ENCODE measurements around the gene LEO1. TPM values are rescaled to one million over a fixed set of nuclear protein-coding genes. Genes with fewer than 3 reads are reported as not detected.

LEO1 gene
- polyA plus RNA-seq, 1 experiment = 1.3 TPM

- H3K27me3 ChIP-seq (ENCODE audit: control insufficient read depth, insufficient read depth, low read length) = no peaks in the 10 kb centered on the region
- POLR2A ChIA-PET = no interaction called here
- no peak for DNase-seq (ENCODE audit: low read depth)
- no peak for TF ChIP-seq CTCF (IDR thresholded peaks at IDR 0.05; ENCODE audit: insufficient read depth, low read depth, low read length)
- peaks cover 14% of the 10 kb centered on the region for H3K36me3 ChIP-seq (ENCODE audit: control insufficient read depth, insufficient read depth, low read length)
- CTCF ChIA-PET = interaction anchor here (1.5 to 2.1 kb wide), 2 partner anchors 17 to 35 kb away, joined by 3 to 7 read pairs; no protein-coding TSS in a partner anchor
- H3K4me3 ChIP-seq (ENCODE audit: low read depth, low read length) = no peak overlapping the region
Measured at GRCh38 chr15:51924156-51925068, 47.2 kb downstream of the LEO1 start.

GRCh38 chr15:51917493-51917892 is 54.1 kb downstream of the LEO1 start:
- TF ChIP-seq CTCF (IDR thresholded peaks at IDR 0.05; ENCODE audit: insufficient read depth, low read depth, low read length) = peak; percentile 44
- POLR2A ChIA-PET = no interaction called here
- no peak overlapping the region for H3K4me3 ChIP-seq (ENCODE audit: low read depth, low read length)
- DNase-seq (ENCODE audit: low read depth) = no peak
- CTCF ChIA-PET = interaction anchor here (0.6 to 2.1 kb wide), 8 partner anchors 9 to 270 kb away, joined by 3 to 6 read pairs (median 4); no protein-coding TSS in a partner anchor
- H3K36me3 ChIP-seq (ENCODE audit: control insufficient read depth, insufficient read depth, low read length) = peaks cover 9% of the 10 kb centered on the region
- no peaks in the 10 kb centered on the region for H3K27me3 ChIP-seq (ENCODE audit: control insufficient read depth, insufficient read depth, low read length)

GRCh38 chr15:51912528-51912927 is 59.0 kb downstream of the LEO1 start:
- no peak overlapping the region for H3K4me3 ChIP-seq (ENCODE audit: low read depth, low read length)
- ChIA-PET POLR2A (no interaction called here), CTCF (interaction anchor here (1.3 kb wide), 1 partner anchor 263 kb away, joined by 3 read pairs; no protein-coding TSS in a partner anchor)
- DNase-seq (ENCODE audit: low read depth) = no peak
- H3K27me3 ChIP-seq (ENCODE audit: control insufficient read depth, insufficient read depth, low read length) = no peaks in the 10 kb centered on the region
- H3K36me3 ChIP-seq (ENCODE audit: control insufficient read depth, insufficient read depth, low read length) = peaks cover 5% of the 10 kb centered on the region
- no peak for TF ChIP-seq CTCF (IDR thresholded peaks at IDR 0.05; ENCODE audit: insufficient read depth, low read depth, low read length)

GRCh38 chr15:51909584-51909983 is 62.0 kb downstream of the LEO1 start:
- peaks cover 4% of the 10 kb centered on the region for H3K36me3 ChIP-seq (ENCODE audit: control insufficient read depth, insufficient read depth, low read length)
- POLR2A ChIA-PET = no interaction called here
- CTCF ChIA-PET = no interaction called here

More at GRCh38 chr15:51909584-51909983, 62.0 kb downstream of the LEO1 start:
- no peak overlapping the region for H3K4me3 ChIP-seq (ENCODE audit: low read depth, low read length)
- no peaks in the 10 kb centered on the region for H3K27me3 ChIP-seq (ENCODE audit: control insufficient read depth, insufficient read depth, low read length)
- DNase-seq (ENCODE audit: low read depth) = no peak
- no peak for TF ChIP-seq CTCF (IDR thresholded peaks at IDR 0.05; ENCODE audit: insufficient read depth, low read depth, low read length)

Data from BJ (cell line).